COLO668 (cell line): ENCODE results near the gene ATAD3C.
"Not testable (repeated sequence)": the region's sequence is repeated elsewhere in the genome, so short reads cannot be mapped to it uniquely, and the experiment has no call there.

Experiments
- DNase-seq: peaks from one replicate; lab custom pipeline; 2025; ENCODE audit not compliant: unreplicated experiment; lab: John Stamatoyannopoulos, UW

ATAD3C gene

DNA sequence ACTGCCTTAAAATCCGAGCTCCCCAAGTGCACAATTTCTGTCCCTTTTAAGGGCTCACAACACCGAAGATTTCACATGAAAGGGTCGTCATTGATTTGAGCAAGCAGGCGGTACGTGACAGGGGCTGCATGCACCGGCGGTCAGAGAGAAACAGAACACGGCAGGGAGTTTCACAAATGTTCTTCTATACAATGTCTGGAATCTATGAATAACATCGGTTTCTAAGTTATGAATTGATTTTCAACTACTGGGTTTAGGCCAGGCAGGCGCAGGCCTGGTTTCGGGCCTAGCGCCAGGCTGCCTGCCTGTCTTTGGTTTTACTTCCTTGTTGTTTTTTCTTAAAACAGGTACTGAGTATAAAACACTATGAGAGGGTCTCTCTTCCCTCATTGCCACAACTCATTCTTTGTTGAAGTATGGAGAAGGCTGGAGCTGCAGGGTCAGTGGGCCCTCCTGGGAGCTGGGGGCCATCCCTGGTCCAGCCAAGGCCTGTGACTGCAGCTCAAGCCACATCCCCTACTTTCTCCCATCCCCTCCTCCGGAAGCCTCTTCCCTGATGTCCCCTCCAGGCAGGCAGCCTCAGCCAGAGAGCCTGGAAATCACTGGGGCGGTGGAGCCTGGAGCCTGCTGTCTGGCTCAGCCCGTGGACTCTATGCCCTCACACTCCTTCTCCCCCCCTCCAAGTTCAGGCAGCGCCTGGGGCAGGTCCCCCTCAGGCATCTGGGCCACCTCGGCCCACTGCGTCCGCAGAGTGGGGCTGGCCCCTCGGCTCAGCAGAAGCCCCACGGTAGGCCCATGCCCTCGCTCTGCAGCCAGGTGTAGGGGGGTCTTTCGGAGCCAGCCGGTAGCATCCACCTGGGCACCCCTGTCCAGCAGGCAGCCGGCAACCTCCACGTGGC, 30.8 kb upstream of the ATAD3C start:
- DNase-seq = no peak

DNA sequence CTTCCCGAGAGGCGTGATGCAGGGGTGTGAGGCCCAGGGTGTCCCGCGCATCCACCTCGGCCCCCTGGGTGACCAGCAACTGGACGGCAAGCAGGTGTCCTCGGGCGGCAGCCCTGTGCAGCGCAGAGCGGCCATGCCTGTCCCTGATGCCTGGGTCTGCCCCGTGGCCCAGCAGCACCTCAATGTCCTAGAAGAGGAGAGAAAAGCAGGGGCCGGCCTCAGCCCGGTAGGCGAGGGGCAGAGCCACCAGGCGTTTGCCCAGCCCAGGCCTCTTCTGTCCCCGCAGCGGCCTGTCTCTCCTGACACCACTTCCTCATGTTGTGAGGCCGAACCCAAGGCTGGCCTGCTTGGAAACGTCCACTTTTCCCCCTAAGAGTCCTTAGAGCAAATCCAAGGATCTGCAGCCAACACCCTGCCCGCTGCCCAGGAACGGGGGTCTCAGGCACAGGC, 30.1 kb upstream of the ATAD3C start:
- DNase-seq = peak; percentile 66

GRCh38 chr1:1419813-1420653, 29.5 kb upstream of the ATAD3C start:
- DNase-seq = peak; percentile 86

DNA sequence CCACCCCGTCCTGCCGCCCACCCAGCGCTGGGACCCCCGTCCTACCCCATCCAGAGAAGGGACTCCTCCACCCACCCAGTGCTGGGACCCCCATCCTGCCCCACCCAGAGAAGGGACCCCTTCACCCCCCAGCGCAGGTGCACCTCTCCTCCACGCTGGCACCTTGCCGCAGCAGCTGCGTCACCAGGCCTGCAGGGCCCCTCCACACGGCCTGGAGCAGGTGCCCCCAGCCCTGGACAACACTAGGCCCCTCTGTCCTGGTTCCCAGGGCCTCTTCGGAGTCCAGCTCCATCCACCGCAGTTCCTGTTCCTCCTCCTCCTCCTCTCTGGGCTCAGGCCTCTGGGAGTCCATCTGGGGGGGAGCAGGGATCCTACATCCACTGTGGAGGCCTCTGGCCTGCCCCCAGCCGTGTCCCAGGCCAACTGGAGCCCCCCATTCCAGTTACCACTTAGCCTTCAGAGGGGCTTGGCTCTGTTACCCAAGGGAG, 28.8 kb upstream of the ATAD3C start:
- peak; percentile 79 for DNase-seq

GRCh38 chr1:1421147-1421906, 28.2 kb upstream of the ATAD3C start, which contains the start of gene ANKRD65:
ANKRD65 (minus strand) TSS chr1:1421276; CDS start chr1:1421005, 271 bp downstream.
- peak; percentile 98 for DNase-seq

GRCh38 chr1:1421907-1422464, 27.5 kb upstream of the ATAD3C start:
- DNase-seq = peak; percentile 88

DNA sequence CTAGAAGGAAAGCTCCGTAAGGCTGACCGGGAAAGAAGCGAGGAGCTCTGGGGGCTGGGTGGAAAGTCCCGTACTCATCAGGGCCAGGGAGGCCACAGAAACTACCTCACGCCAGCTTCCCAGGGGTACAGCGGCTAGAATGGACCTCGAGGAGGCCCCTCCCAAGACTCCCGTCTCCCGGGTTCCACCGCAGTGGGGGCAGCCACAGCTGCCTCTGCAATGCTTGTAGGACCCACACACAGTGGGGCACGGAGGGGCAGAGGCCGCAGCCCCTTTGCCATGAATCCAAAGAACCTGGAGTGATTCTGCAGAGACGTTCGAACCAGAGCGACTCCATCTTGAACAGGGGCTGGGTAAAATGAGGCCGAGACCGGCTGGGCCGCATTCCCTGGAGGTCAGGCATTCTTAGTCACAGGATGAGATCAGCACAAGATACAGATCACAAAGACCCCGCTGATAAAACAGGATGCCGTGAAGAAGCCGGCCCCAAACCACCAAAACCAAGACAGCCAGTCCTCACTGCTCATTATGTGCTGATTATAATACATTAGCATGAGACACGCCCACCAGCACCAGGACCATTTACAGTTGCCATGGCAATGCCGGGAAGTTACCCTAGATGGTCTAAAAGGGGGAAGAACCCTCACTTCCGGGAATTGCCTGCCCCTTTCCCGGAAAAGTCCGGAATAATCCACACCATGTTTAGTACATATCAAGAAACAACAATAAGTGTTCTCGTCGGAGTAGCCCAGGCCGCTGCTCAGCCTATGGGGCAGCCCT, 26.8 kb upstream of the ATAD3C start:
- DNase-seq = no peak

- no peak for DNase-seq
Measured at GRCh38 chr1:1423245-1423597, 26.3 kb upstream of the ATAD3C start.

- DNase-seq = no peak
Measured at GRCh38 chr1:1424707-1425106, 24.8 kb upstream of the ATAD3C start.

- no peak for DNase-seq
Measured at GRCh38 chr1:1425426-1425752, 24.1 kb upstream of the ATAD3C start.

GRCh38 chr1:1425753-1426495, 23.6 kb upstream of the ATAD3C start:
- DNase-seq = peak; percentile 51

- DNase-seq = no peak
Measured at GRCh38 chr1:1426496-1427105, 22.9 kb upstream of the ATAD3C start.

DNA sequence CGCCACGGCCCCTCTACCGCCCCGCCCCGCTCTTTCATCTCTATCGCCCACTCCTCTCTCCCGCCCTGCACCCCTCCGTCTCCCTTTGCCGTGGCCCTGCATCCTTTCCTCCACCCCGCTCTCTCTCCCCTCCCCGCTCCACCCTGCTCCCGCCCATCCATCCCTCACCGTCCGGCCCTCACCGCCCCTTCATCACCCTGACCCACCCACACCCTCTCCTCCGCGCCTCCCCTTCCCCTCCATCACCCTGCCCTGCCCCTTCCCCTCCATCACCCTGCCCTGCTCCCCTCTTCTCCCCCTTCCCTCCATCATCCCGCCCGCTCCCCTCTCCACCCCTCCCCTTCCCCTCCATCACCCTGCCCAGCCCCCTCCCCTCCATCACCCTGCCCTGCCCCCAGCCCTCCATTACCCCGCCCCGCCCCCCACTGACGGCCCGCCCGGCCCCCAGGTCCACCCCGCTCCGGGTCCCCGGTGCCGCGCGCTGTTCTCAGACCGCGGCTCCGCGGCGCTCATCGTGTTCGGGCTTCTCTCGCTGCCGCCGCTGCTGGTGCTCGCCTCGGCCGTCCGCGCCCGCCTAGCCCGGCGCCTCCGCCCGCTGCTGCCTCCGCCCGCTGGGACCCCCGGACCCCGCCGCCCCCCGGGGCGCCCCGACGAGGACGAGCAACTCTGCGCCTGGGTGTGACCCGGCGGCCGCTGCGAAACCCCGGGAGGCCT, 22.2 kb upstream of the ATAD3C start:
- peak; percentile 72 for DNase-seq

DNA sequence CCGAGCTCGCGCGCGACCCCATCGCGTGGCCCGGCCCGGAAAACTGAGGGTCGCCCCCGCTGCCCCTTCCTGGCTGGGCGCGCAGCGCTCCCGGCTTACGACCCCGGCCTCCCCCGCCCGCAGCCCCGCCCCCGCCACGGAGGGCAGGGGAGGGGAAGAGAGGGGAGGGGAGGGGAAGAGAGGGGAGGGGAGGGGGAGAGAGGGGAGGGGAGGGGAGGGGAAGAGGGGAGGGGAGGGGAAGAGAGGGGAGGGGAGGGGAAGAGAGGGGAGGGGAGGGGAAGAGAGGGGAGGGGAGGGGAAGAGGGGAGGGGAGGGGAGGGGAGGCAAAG, 21.7 kb upstream of the ATAD3C start:
- no peak for DNase-seq

- no peak for DNase-seq
Measured at GRCh38 chr1:1428174-1428573, 21.3 kb upstream of the ATAD3C start.

- not testable (repeated sequence) for DNase-seq
Measured at GRCh38 chr1:1428967-1429366, 20.5 kb upstream of the ATAD3C start.

GRCh38 chr1:1429671-1430073, 19.8 kb upstream of the ATAD3C start:
- peak; percentile 50 for DNase-seq
